Naive thymus-derived CD4-positive, alpha-beta T cell (primary cell): ENCODE data around the gene RUNX2. TPM values are rescaled to one million over a fixed set of nuclear protein-coding genes. Genes with fewer than 3 reads are reported as not detected.
"Not testable (repeated sequence)": the region's sequence is repeated elsewhere in the genome, so short reads cannot be mapped to it uniquely, and the experiment has no call there.

ENCODE experiments used
- ATAC-seq: fragments of 150-1000 bp; cut with Tn5 transposase; 2 replicates; pipeline ENCODE4 v1.10.0; 2021; ENCODE audit warnings: mild to moderate bottlenecking, moderate library complexity
- CTCF ChIA-PET: fragments of 350-600 bp; sonication (Branson Sonifier 250); formaldehyde crosslinking; loops from one replicate; lab custom pipeline; 2021; ENCODE audit warnings: antibody characterized with exemption; lab: Charles Lee
- POLR2A ChIA-PET: fragments of 350-600 bp; sonication (Branson Sonifier 250); formaldehyde crosslinking; loops from one replicate; lab custom pipeline; 2021; ENCODE audit warnings: antibody characterized with exemption, inconsistent platforms; lab: Charles Lee
- DNase-seq, 9 donors: peaks; one replicate each; pipeline versions ENCODE4 v3.0.0 to v3.0.0-alpha.2; 2020 to 2022; ENCODE audit warnings: mixed read lengths in 1 of 9
- H3K27ac ChIP-seq: one replicate; pipeline ENCODE4 v1.7.0; 2013; ENCODE audit warnings: mild to moderate bottlenecking, low read depth, low read length, moderate library complexity
- H3K27me3 ChIP-seq, 2 donors: one replicate each; pipeline ENCODE4 v1.7.0; 2013; ENCODE audit warnings: low read length in 2 of 2, mild to moderate bottlenecking in 2 of 2, moderate library complexity in 2 of 2; ENCODE audit not compliant: control insufficient read depth in 2 of 2, insufficient read depth in 2 of 2
- H3K36me3 ChIP-seq, 3 experiments: 1 replicate in 2 of 3; 2 replicates in 1 of 3; pipeline ENCODE4 v1.7.0; 2013; ENCODE audit warnings: low read length in 3 of 3, mild to moderate bottlenecking in 3 of 3, moderate library complexity in 1 of 3; ENCODE audit not compliant: insufficient read depth in 3 of 3, control insufficient read depth in 2 of 3
- H3K4me1 ChIP-seq, 2 donors: one replicate each; pipeline ENCODE4 v1.7.0; 2013; ENCODE audit warnings: low read length in 2 of 2, mild to moderate bottlenecking in 2 of 2, moderate library complexity in 1 of 2; ENCODE audit not compliant: control insufficient read depth in 2 of 2, insufficient read depth in 2 of 2
- H3K4me3 ChIP-seq: 2 replicates; pipeline ENCODE4 v1.7.0; 2013; ENCODE audit warnings: mild to moderate bottlenecking, low read length
- H3K9me3 ChIP-seq, 3 experiments: 1 replicate in 2 of 3; 2 replicates in 1 of 3; pipeline ENCODE4 v1.7.0; 2013; ENCODE audit warnings: low read length in 3 of 3; ENCODE audit not compliant: control insufficient read depth in 2 of 3
- H3K27ac Mint-ChIP-seq, 9 donors: one replicate each; pipeline ENCODE4 v1.8.0; 2020 to 2022; ENCODE audit warnings: mixed read lengths in 9 of 9, mild to moderate bottlenecking in 8 of 9, moderate library complexity in 5 of 9, inconsistent platforms in 2 of 9
- H3K27me3 Mint-ChIP-seq, 5 donors: one replicate each; pipeline ENCODE4 v1.8.0; 2021 to 2022; ENCODE audit warnings: mixed read lengths in 5 of 5, mild to moderate bottlenecking in 1 of 5
- H3K36me3 Mint-ChIP-seq, 5 donors: one replicate each; pipeline ENCODE4 v1.8.0; 2020 to 2022; ENCODE audit warnings: mixed read lengths in 5 of 5, mild to moderate bottlenecking in 3 of 5, inconsistent platforms in 1 of 5
- H3K4me1 Mint-ChIP-seq, 7 donors: one replicate each; pipeline ENCODE4 v1.8.0; 2020 to 2022; ENCODE audit warnings: mixed read lengths in 7 of 7, mild to moderate bottlenecking in 3 of 7, inconsistent platforms in 1 of 7
- H3K4me3 Mint-ChIP-seq, 10 donors: one replicate each; pipeline ENCODE4 v1.8.0; 2020 to 2022; ENCODE audit warnings: mild to moderate bottlenecking in 10 of 10, mixed read lengths in 10 of 10, moderate library complexity in 6 of 10, inconsistent platforms in 2 of 10
- H3K9me3 Mint-ChIP-seq, 11 donors: one replicate each; pipeline ENCODE4 v1.8.0; 2020 to 2022; ENCODE audit warnings: mixed read lengths in 11 of 11, mild to moderate bottlenecking in 4 of 11, inconsistent platforms in 1 of 11, moderate library complexity in 1 of 11
- intact Hi-C, 2 donors: fragments of 100-400 bp; cut with micrococcal nuclease; formaldehyde crosslinking; loops; one replicate each; pipeline ENCODE4 v1.15.1; 2023
- polyA plus RNA-seq, 2 donors: library from polyadenylated mRNA; unstranded; fragments of 300-500 nt; fragmentation: Illumina TruSeq; gene quantifications; one replicate each; pipeline ENCODE4 v1.2.3, GENCODE V29; 2021
- total RNA-seq, 6 experiments: library from RNA in 5 of 6; stranded (reverse) in 5 of 6; gene quantifications; 1 replicate in 5 of 6; 2 replicates in 1 of 6; pipeline ENCODE4 v1.2.3 and lab custom pipeline; 2021 to 2026

RUNX2 gene
- 10 to 100 TPM; 12.8 to 17.9 (median 14.0) TPM for total RNA-seq
- polyA plus RNA-seq = 1 to 10 TPM; 2.3 to 4.7 TPM
- 13.2 reads per million, percentile 41 among the genes with 10 or more reads in this experiment for total RNA-seq (lab: John Stamatoyannopoulos, UW)

DNA sequence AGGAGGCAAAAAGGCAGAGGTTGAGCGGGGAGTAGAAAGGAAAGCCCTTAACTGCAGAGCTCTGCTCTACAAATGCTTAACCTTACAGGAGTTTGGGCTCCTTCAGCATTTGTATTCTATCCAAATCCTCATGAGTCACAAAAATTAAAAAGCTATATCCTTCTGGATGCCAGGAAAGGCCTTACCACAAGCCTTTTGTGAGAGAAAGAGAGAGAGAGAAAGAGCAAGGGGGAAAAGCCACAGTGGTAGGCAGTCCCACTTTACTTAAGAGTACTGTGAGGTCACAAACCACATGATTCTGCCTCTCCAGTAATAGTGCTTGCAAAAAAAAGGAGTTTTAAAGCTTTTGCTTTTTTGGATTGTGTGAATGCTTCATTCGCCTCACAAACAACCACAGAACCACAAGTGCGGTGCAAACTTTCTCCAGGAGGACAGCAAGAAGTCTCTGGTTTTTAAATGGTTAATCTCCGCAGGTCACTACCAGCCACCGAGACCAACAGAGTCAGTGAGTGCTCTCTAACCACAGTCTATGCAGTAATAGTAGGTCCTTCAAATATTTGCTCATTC is at the start of gene RUNX2:
Gene RUNX2 (plus strand): TSS at position 375 of the 567 bp plus-strand sequence. CDS start 397 bp downstream, outside the sequence.
- peaks cover 26 to 85% (median 63%) of the 10 kb centered on the region in 7 donors for H3K4me1 Mint-ChIP-seq
- POLR2A ChIA-PET = interaction anchor here (0.9 to 2.6 kb wide), 6 partner anchors 12 to 291 kb away, joined by 3 to 12 read pairs (median 4); partner anchors contain the start of gene SUPT3H

DNA sequence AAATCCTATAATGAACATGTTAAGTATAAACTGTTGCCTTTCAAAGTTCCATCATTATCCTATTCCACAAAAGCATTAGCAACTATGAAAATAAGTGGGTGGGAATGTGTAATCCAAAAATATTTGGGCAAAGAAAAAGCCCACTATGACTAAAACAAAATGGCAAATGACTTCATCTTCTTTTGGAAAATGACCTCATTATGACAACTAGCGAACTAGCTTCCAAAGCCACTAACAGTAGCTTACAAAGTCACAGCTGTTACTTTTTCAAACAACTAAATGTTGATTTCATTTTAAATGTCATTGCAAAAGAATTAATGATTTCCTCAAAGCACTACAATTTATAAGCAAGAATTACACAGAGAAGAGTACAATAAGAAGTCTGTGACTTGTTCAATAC is 49.8 kb upstream of the RUNX2 start:
- ChIA-PET POLR2A (no interaction called here), CTCF (no interaction called here)
- Histone ChIP-seq H3K36me3 (no peaks in the 10 kb centered on the region), H3K27ac (no peak overlapping the region), H3K9me3 (no peaks in the 10 kb centered on the region), H3K4me1 (no peaks in the 10 kb centered on the region), H3K27me3 (no peaks in the 10 kb centered on the region), H3K4me3 (no peak overlapping the region)
- Mint-ChIP-seq H3K4me1 (peaks cover 0 to 11% (median 4%) of the 10 kb centered on the region in 7 donors), H3K9me3 (peaks cover 1 to 20% (median 7%) of the 10 kb centered on the region in 11 donors), H3K4me3 (no peak overlapping the region), H3K36me3 (peaks cover 4 to 32% (median 27%) of the 10 kb centered on the region in 5 donors), H3K27me3 (no peaks in the 10 kb centered on the region), H3K27ac (no peak overlapping the region)
- ATAC-seq (no peak), DNase-seq (no peak)
- intact Hi-C loops = no loop called here

More for the DNA sequence above, at the start of gene RUNX2:
- Histone ChIP-seq H3K9me3 (no peaks in the 10 kb centered on the region), H3K27me3 (no peaks in the 10 kb centered on the region), H3K27ac (peak within 1 kb of the TSS; percentile 28), H3K4me1 (peaks cover 6 to 28% of the 10 kb centered on the region in 2 donors), H3K36me3 (no peaks in the 10 kb centered on the region), H3K4me3 (peak within 1 kb of the TSS; percentile 25)
- H3K27me3 Mint-ChIP-seq = no peaks in the 10 kb centered on the region
- DNase-seq (peak in 5 of 9 donors; percentile 7 to 20 (median 14)), ATAC-seq (peak; percentile 74)
- CTCF ChIA-PET = interaction anchor here (0.6 to 2.7 kb wide), 3 partner anchors 11 to 90 kb away, joined by 3 to 7 read pairs (median 4); no protein-coding TSS in a partner anchor
- H3K27ac Mint-ChIP-seq = peak within 1 kb of the TSS; percentile 33 to 89 (median 73)
- H3K9me3 Mint-ChIP-seq = peaks cover 0 to 2% (median 0%) of the 10 kb centered on the region in 11 donors
- intact Hi-C loops = loop anchor here in 1 of 2 donors (1.0 to 2.0 kb wide), 2 partner anchors 10 to 17 kb away; no protein-coding TSS in a partner anchor
- H3K4me3 Mint-ChIP-seq = peak within 1 kb of the TSS; percentile 61 to 87 (median 78)
- peaks cover 0 to 3% (median 0%) of the 10 kb centered on the region in 5 donors for H3K36me3 Mint-ChIP-seq

DNA sequence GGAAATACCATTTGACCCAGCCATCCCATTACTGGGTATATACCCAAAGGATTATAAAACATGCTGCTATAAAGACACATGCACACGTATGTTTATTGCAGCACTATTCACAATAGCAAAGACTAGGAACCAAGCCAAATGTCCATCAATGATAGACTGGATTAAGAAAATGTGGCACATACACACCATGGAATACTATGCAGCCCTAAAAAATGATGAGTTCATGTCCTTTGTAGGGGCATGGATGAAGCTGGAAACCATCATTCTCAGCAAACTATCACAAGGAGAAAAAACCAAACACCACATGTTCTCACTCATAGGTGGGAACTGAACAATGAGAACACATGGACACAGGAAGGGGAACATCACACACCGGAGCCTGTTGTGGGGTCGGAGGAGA is 41.4 kb upstream of the RUNX2 start:
- H3K4me1 ChIP-seq, H3K4me3 Mint-ChIP-seq: not testable (repeated sequence)

DNA sequence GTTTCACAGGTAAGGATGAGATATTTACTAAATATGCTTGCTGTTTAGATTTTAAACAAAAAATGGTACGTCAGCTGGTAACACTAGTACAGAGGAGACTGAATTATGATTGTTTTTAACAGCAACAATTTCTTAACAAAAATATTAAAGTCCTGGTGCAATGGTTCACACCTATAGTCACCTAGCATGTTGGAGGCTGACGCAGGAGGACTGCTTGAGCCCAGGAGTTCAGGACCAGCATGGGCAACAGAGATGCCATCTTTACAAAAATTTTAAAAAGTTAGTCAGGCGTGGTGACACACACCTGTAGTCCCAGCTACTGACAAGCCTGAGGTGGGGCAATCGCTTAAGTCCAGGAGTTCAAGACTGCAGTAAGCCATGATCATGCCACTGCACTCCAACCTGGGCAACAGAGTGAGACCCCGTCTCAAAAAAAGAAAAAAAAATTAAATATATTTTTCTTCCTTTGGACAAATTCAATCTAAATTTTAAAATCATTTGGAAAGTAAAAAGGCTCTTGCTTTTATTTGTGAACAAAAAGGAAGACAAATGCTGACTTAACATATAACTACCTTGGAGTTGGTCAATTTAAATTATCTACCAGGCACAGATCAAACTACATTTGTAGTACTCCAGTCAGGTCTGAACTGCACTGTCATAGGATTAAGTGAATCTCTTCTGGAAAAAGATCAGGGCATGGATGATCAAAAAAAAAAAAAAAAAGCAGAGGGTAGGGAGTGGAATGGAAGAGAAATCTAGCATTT is 38.2 kb upstream of the RUNX2 start:
- H3K27me3 ChIP-seq = no peaks in the 10 kb centered on the region
- DNase-seq = no peak
- intact Hi-C loops = loop anchor here in 1 of 2 donors (5.0 to 10.0 kb wide), 2 partner anchors 425 to 722 kb away; no protein-coding TSS in a partner anchor
- ChIA-PET CTCF (no interaction called here), POLR2A (no interaction called here)
- H3K36me3 ChIP-seq = no peaks in the 10 kb centered on the region
- H3K27ac ChIP-seq = no peak overlapping the region
- no peak overlapping the region for H3K4me3 ChIP-seq
- Mint-ChIP-seq H3K9me3 (peaks cover 0 to 27% (median 5%) of the 10 kb centered on the region in 11 donors), H3K4me1 (peaks cover 21 to 40% (median 37%) of the 10 kb centered on the region in 7 donors), H3K27me3 (no peaks in the 10 kb centered on the region), H3K36me3 (peaks cover 0 to 48% (median 4%) of the 10 kb centered on the region in 5 donors), H3K27ac (no peak overlapping the region), H3K4me3 (no peak overlapping the region)
- H3K4me1 ChIP-seq = peaks cover 0 to 14% of the 10 kb centered on the region in 2 donors
- H3K9me3 ChIP-seq = no peaks in the 10 kb centered on the region
- ATAC-seq = no peak

More for the DNA sequence above, 41.4 kb upstream of the RUNX2 start:
- CTCF ChIA-PET, H3K36me3 ChIP-seq, H3K27ac ChIP-seq, intact Hi-C loops, H3K9me3 ChIP-seq, H3K27me3 ChIP-seq, ATAC-seq, H3K27ac Mint-ChIP-seq, H3K4me3 ChIP-seq, POLR2A ChIA-PET, DNase-seq, H3K27me3 Mint-ChIP-seq: not testable (repeated sequence)
- H3K4me1 Mint-ChIP-seq = peaks cover 5 to 21% (median 14%) of the 10 kb centered on the region in 7 donors
- peaks cover 0 to 32% (median 4%) of the 10 kb centered on the region in 11 donors for H3K9me3 Mint-ChIP-seq
- peaks cover 0 to 46% (median 5%) of the 10 kb centered on the region in 5 donors for H3K36me3 Mint-ChIP-seq

DNA sequence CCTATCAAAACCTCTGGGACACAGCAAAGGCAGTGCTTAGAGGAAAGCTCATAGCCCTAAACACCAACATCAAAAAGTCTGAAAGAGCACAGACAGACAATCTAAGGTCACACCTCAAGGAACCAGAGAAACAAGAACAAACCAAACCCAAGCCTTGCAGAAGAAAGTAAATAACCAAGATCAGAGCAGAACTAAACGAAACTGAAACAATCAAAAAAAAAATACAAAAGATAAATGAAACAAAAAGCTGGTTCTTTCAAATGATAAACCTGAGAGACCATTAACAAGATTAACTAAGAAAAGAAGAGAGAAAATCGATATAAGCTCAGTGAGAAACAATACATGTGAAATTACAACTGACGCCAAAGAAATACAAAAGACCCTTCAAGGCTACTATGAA is 34.8 kb upstream of the RUNX2 start:
- H3K4me1 ChIP-seq = peaks cover 0 to 14% of the 10 kb centered on the region in 2 donors
- intact Hi-C loops = loop anchor here in 1 of 2 donors (1.0 to 10.0 kb wide), 5 partner anchors 17 to 719 kb away; partner anchors contain the start of gene SUPT3H
- H3K36me3 ChIP-seq = no peaks in the 10 kb centered on the region
- H3K4me3 Mint-ChIP-seq = peak overlapping the region; percentile 1 to 61 (median 48)
- no peaks in the 10 kb centered on the region for H3K9me3 ChIP-seq
- ChIA-PET CTCF (interaction anchor here (0.6 kb wide), 1 partner anchor 266 kb away, joined by 3 read pairs; no protein-coding TSS in a partner anchor), POLR2A (no interaction called here)
- H3K4me3 ChIP-seq = no peak overlapping the region
- peaks cover 0 to 19% (median 5%) of the 10 kb centered on the region in 11 donors for H3K9me3 Mint-ChIP-seq
- no peaks in the 10 kb centered on the region for H3K27me3 Mint-ChIP-seq
- no peak overlapping the region for H3K27ac ChIP-seq
- no peaks in the 10 kb centered on the region for H3K27me3 ChIP-seq
- no peak for ATAC-seq
- peak in 6 of 9 donors; percentile 20 to 60 (median 40) for DNase-seq
- peaks cover 0 to 39% (median 4%) of the 10 kb centered on the region in 5 donors for H3K36me3 Mint-ChIP-seq
- peak overlapping the region; percentile 31 to 69 (median 48) for H3K27ac Mint-ChIP-seq
- H3K4me1 Mint-ChIP-seq = peaks cover 23 to 63% (median 48%) of the 10 kb centered on the region in 7 donors

DNA sequence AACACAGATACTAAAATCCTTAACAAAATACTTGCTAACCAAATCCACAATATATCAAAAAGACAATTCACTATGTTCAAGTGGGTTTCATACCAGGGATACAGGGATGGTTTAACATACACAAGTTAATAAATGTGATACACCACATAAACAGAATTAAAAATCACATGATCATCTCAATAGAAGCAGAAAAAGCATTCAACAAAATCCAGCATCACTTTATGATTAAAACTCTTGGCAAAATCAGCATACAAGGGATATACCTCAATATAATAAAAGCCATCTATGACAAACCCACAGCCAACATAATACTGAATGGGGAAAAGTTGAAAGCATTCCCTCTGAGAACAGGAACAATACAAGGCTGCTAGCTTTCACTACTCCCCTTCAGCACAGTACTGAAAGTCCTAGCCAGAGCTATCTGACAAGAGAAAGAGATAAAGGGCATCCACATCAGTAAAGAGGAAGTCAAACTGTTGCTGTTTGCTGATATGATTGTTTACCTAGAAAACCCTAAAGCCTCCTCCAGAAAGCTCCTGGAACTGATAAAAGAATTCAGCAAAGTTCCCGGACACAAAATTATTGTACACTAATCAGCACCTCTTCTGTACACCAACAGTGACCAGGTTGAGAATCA is 33.9 kb upstream of the RUNX2 start:
- H3K36me3 ChIP-seq, H3K27me3 ChIP-seq, CTCF ChIA-PET, ATAC-seq, H3K27me3 Mint-ChIP-seq, H3K4me3 ChIP-seq, H3K9me3 ChIP-seq, DNase-seq, H3K27ac ChIP-seq: not testable (repeated sequence)
- H3K36me3 Mint-ChIP-seq = peaks cover 0 to 40% (median 4%) of the 10 kb centered on the region in 5 donors
- peaks cover 0 to 19% (median 5%) of the 10 kb centered on the region in 11 donors for H3K9me3 Mint-ChIP-seq
- H3K4me3 Mint-ChIP-seq = peak overlapping the region in 7 of 10 donors; percentile 11 to 61 (median 45)
- H3K27ac Mint-ChIP-seq = peak overlapping the region in 8 of 9 donors; percentile 9 to 69 (median 44)
- H3K4me1 ChIP-seq = peaks cover 0 to 14% of the 10 kb centered on the region in 2 donors
- H3K4me1 Mint-ChIP-seq = peaks cover 23 to 67% (median 48%) of the 10 kb centered on the region in 7 donors
- intact Hi-C loops = loop anchor here in 1 of 2 donors (5.0 to 10.0 kb wide), 2 partner anchors 421 to 718 kb away; no protein-coding TSS in a partner anchor
- POLR2A ChIA-PET = interaction anchor here (0.6 kb wide), 2 partner anchors 18 to 275 kb away, joined by 3 to 4 read pairs; no protein-coding TSS in a partner anchor
